ENCODE measurements around the gene PLXNB3.
A peak's percentile ranks its signal among the peaks of the same experiment; 100 is the strongest.
"Not testable (repeated sequence)": the region's sequence is repeated elsewhere in the genome, so short reads cannot be mapped to it uniquely, and the experiment has no call there.

The PLXNB3 gene

DNA sequence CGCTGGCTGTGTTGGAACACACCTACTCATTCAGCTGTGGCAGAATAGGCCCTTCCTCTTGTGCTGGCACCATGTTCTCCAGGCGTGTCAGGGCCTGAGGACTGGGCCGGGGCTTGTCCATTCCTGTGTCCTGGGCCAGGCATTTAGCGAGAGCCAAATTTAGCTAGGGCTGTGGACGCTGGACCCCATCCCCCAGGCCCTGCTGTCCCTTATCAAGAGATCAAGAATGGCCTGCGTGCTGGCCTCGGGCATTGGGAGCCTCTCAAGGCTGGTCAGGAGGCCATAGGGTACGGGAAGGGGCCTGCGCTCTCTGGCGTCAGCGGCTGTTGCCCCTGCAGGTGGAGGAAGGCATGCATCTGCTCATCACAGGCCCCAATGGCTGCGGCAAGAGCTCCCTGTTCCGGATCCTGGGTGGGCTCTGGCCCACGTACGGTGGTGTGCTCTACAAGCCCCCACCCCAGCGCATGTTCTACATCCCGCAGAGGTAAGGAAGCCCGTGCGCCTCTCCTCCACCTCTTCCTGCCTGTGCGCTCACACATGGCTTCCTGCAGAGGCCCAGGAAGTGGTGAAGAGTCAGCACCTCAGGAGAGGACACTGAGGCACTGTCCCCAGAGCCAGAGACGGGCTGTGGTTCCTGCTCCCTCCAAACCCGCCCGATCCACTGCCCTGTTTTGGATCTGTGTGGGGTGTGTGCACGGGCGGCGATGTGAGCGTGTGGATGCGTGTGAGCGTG, 24.1 kb upstream of the PLXNB3 start:
- ATAC-seq = peak; percentile 16; the same call in 2 of the 3 replicates
- TF ChIP-seq ZNF70 (CRISPR knock-in tag; IDR thresholded peaks at IDR 0.05) (no peak), ZC3H10 (CRISPR knock-in tag; IDR thresholded peaks at IDR 0.05) (no peak), SNAI2 (CRISPR knock-in tag; IDR thresholded peaks at IDR 0.05) (no peak), ARNTL (CRISPR knock-in tag; IDR thresholded peaks at IDR 0.05; ENCODE audit: borderline replicate concordance, low read depth) (no peak), ISL1 (CRISPR knock-in tag; IDR thresholded peaks at IDR 0.05) (no peak), PPARA (CRISPR knock-in tag; IDR thresholded peaks at IDR 0.05; ENCODE audit: borderline replicate concordance) (no peak), ZNF565 (CRISPR knock-in tag; conservative IDR thresholded peaks at IDR 0.05; ENCODE audit: low read depth) (no peak), ZNF8 (CRISPR knock-in tag; IDR thresholded peaks at IDR 0.05) (no peak), TOX (CRISPR knock-in tag; IDR thresholded peaks at IDR 0.05; ENCODE audit: borderline replicate concordance) (no peak), RARB (CRISPR knock-in tag; IDR thresholded peaks at IDR 0.05) (no peak), TCF4 (CRISPR knock-in tag; IDR thresholded peaks at IDR 0.05; ENCODE audit: borderline replicate concordance) (no peak), ZFP30 (CRISPR knock-in tag; IDR thresholded peaks at IDR 0.05) (no peak), BACH2 (CRISPR knock-in tag; IDR thresholded peaks at IDR 0.05; ENCODE audit: borderline replicate concordance) (no peak)
- TF ChIP-seq, protein P1, sequence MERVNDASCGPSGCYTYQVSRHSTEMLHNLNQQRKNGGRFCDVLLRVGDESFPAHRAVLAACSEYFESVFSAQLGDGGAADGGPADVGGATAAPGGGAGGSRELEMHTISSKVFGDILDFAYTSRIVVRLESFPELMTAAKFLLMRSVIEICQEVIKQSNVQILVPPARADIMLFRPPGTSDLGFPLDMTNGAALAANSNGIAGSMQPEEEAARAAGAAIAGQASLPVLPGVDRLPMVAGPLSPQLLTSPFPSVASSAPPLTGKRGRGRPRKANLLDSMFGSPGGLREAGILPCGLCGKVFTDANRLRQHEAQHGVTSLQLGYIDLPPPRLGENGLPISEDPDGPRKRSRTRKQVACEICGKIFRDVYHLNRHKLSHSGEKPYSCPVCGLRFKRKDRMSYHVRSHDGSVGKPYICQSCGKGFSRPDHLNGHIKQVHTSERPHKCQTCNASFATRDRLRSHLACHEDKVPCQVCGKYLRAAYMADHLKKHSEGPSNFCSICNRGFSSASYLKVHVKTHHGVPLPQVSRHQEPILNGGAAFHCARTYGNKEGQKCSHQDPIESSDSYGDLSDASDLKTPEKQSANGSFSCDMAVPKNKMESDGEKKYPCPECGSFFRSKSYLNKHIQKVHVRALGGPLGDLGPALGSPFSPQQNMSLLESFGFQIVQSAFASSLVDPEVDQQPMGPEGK (CRISPR knock-in tag; IDR thresholded peaks at IDR 0.05; ENCODE audit: borderline replicate concordance) = no peak
- TF ChIP-seq, protein P2, sequence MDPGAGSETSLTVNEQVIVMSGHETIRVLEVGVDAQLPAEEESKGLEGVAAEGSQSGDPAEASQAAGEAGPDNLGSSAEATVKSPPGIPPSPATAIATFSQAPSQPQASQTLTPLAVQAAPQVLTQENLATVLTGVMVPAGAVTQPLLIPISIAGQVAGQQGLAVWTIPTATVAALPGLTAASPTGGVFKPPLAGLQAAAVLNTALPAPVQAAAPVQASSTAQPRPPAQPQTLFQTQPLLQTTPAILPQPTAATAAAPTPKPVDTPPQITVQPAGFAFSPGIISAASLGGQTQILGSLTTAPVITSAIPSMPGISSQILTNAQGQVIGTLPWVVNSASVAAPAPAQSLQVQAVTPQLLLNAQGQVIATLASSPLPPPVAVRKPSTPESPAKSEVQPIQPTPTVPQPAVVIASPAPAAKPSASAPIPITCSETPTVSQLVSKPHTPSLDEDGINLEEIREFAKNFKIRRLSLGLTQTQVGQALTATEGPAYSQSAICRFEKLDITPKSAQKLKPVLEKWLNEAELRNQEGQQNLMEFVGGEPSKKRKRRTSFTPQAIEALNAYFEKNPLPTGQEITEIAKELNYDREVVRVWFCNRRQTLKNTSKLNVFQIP (CRISPR knock-in tag; IDR thresholded peaks at IDR 0.05; ENCODE audit: borderline replicate concordance, low read depth) = no peak
- TF ChIP-seq, protein P3, sequence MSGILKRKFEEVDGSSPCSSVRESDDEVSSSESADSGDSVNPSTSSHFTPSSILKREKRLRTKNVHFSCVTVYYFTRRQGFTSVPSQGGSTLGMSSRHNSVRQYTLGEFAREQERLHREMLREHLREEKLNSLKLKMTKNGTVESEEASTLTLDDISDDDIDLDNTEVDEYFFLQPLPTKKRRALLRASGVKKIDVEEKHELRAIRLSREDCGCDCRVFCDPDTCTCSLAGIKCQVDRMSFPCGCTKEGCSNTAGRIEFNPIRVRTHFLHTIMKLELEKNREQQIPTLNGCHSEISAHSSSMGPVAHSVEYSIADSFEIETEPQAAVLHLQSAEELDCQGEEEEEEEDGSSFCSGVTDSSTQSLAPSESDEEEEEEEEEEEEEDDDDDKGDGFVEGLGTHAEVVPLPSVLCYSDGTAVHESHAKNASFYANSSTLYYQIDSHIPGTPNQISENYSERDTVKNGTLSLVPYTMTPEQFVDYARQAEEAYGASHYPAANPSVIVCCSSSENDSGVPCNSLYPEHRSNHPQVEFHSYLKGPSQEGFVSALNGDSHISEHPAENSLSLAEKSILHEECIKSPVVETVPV (CRISPR knock-in tag; IDR thresholded peaks at IDR 0.05) = no peak

DNA sequence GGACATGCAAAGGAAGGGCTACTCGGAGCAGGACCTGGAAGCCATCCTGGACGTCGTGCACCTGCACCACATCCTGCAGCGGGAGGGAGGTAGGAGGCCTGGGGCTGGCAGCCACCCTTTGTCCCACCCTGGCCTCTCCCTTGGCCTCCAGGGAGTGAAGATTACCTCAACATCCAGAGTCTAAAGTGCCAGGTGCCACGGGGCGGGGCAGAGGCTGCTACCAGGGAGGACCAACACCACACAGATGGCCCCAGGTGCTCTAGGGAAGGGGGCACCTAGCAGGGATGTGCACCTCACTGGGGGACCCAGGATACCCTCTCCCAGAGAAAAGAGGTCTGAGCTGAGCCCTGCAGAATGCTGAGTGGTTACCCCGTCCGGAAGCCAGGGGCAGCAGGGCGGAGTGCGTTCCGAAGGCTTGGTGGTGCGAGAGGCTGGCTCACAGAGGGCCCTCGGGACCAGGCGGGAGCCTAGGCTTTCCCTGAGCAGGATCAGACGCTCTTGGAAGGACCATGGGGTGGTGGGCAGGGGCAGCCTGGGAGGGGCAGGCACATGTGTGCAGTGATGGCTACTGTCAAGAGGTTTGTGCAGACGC, 23.3 kb upstream of the PLXNB3 start:
- no peak for ATAC-seq
- no peak for TF ChIP-seq RARB (CRISPR knock-in tag; IDR thresholded peaks at IDR 0.05)
- no peak for TF ChIP-seq ZC3H10 (CRISPR knock-in tag; IDR thresholded peaks at IDR 0.05)
- no peak for TF ChIP-seq TCF4 (CRISPR knock-in tag; IDR thresholded peaks at IDR 0.05; ENCODE audit: borderline replicate concordance)
- no peak for TF ChIP-seq OSR1 (CRISPR knock-in tag; IDR thresholded peaks at IDR 0.05)
- no peak for TF ChIP-seq ZNF70 (CRISPR knock-in tag; IDR thresholded peaks at IDR 0.05)
- no peak for TF ChIP-seq SNAI2 (CRISPR knock-in tag; IDR thresholded peaks at IDR 0.05)
- no peak for TF ChIP-seq ZNF8 (CRISPR knock-in tag; IDR thresholded peaks at IDR 0.05)
- TF ChIP-seq, protein P4, sequence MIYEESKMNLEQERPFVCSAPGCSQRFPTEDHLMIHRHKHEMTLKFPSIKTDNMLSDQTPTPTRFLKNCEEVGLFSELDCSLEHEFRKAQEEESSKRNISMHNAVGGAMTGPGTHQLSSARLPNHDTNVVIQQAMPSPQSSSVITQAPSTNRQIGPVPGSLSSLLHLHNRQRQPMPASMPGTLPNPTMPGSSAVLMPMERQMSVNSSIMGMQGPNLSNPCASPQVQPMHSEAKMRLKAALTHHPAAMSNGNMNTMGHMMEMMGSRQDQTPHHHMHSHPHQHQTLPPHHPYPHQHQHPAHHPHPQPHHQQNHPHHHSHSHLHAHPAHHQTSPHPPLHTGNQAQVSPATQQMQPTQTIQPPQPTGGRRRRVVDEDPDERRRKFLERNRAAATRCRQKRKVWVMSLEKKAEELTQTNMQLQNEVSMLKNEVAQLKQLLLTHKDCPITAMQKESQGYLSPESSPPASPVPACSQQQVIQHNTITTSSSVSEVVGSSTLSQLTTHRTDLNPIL (CRISPR knock-in tag; IDR thresholded peaks at IDR 0.05; ENCODE audit: low read depth) = no peak
- no peak for TF ChIP-seq GLIS3 (CRISPR knock-in tag; IDR thresholded peaks at IDR 0.05)
- no peak for TF ChIP-seq ZNF565 (CRISPR knock-in tag; conservative IDR thresholded peaks at IDR 0.05; ENCODE audit: low read depth)
- TF ChIP-seq PPARA (CRISPR knock-in tag; IDR thresholded peaks at IDR 0.05; ENCODE audit: borderline replicate concordance) = no peak

DNA sequence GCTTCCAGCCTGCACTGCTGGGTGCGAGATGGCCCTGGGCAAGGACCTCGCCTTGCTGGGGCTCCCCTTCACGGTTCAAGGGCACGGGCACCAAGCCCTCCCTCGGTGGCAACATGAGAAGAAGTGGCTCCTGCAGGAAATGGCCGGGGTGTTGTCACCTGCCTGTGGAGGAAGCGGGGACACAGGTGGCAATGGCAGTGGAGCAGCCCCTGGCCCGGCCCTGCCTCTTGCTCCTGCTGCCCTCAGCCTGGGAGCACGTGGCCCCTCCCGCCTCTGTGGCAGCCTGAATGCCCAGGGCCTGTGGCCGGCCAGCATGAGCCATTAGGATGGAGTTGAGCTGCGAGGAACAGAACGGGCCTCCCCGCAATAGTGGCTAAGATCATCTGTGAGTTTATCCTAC, 22.6 kb upstream of the PLXNB3 start:
- ATAC-seq = no peak
- no peak for TF ChIP-seq TCF4 (CRISPR knock-in tag; IDR thresholded peaks at IDR 0.05; ENCODE audit: borderline replicate concordance)
- TF ChIP-seq ZC3H10 (CRISPR knock-in tag; IDR thresholded peaks at IDR 0.05) = no peak
- TF ChIP-seq, protein P5, sequence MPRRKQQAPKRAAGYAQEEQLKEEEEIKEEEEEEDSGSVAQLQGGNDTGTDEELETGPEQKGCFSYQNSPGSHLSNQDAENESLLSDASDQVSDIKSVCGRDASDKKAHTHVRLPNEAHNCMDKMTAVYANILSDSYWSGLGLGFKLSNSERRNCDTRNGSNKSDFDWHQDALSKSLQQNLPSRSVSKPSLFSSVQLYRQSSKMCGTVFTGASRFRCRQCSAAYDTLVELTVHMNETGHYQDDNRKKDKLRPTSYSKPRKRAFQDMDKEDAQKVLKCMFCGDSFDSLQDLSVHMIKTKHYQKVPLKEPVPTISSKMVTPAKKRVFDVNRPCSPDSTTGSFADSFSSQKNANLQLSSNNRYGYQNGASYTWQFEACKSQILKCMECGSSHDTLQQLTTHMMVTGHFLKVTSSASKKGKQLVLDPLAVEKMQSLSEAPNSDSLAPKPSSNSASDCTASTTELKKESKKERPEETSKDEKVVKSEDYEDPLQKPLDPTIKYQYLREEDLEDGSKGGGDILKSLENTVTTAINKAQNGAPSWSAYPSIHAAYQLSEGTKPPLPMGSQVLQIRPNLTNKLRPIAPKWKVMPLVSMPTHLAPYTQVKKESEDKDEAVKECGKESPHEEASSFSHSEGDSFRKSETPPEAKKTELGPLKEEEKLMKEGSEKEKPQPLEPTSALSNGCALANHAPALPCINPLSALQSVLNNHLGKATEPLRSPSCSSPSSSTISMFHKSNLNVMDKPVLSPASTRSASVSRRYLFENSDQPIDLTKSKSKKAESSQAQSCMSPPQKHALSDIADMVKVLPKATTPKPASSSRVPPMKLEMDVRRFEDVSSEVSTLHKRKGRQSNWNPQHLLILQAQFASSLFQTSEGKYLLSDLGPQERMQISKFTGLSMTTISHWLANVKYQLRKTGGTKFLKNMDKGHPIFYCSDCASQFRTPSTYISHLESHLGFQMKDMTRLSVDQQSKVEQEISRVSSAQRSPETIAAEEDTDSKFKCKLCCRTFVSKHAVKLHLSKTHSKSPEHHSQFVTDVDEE (CRISPR knock-in tag; IDR thresholded peaks at IDR 0.05) = no peak
- TF ChIP-seq ESRRG (CRISPR knock-in tag; IDR thresholded peaks at IDR 0.05) = no peak
- no peak for TF ChIP-seq ISL1 (CRISPR knock-in tag; IDR thresholded peaks at IDR 0.05)
- no peak for TF ChIP-seq GLIS3 (CRISPR knock-in tag; IDR thresholded peaks at IDR 0.05)

DNA sequence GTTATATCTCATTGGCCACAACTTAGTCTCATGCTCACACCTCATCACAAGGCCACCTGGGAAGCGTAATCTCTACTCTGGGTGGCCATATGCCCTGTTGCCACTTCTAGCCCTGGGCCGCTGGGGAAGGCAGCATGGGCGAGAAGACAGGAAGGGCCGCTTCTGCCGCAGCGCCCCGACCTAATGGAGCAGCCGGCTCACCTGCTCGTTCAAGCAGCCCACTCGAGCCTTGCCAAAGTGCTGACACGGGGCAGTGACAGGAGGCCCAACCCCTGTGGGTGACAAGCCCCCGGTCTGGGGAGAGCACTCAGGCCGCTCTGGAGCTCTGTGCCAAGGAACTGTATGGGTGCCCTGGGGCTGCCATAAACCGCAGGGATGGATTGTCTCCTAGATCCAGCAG, 21.9 kb upstream of the PLXNB3 start:
- not testable (repeated sequence) for ATAC-seq

DNA sequence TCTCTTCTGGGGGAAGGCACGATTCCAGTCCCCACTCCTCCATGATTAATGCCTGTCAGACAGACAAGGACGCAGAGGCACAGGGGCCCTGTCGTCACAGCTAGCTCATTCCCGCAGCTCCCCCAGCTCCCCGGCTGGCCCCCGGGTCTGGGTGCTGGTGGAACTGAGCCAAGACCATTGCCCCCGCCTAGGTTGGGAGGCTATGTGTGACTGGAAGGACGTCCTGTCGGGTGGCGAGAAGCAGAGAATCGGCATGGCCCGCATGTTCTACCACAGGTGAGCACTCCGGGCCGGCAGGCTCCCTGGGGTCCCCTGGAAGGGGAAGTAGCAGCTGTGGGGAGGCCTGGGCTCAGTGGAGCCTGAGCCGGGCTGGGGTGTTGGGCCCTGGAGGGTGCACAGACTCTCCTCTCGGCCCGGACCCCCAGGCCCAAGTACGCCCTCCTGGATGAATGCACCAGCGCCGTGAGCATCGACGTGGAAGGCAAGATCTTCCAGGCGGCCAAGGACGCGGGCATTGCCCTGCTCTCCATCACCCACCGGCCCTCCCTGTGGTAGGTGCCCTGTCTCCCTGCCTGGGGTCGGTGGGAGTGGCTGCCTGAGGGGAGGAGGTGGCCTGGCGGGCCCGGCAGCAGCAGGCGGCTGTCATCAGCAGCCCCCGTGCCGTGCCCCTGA, 21.1 kb upstream of the PLXNB3 start:
- not testable (repeated sequence) for ATAC-seq

DNA sequence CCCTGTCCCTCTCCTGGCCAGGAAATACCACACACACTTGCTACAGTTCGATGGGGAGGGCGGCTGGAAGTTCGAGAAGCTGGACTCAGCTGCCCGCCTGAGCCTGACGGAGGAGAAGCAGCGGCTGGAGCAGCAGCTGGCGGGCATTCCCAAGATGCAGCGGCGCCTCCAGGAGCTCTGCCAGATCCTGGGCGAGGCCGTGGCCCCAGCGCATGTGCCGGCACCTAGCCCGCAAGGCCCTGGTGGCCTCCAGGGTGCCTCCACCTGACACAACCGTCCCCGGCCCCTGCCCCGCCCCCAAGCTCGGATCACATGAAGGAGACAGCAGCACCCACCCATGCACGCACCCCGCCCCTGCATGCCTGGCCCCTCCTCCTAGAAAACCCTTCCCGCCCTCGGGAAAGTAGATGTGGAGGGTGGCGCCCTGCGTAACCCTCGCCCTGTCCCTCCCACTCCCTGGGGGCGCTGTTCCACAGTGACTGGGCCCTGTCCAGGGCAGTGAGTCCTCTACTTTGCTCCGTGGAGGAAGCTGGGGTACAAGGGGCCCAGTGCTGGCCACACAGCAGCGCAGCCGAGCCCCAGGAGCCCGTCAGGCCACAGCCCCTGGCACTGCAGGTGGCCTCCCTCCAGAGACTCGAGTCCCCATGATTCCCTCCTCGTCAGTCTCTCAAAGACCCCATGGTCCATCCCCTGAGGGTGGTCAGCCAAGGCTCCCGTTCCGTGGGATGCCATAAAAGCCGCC, 20.4 kb upstream of the PLXNB3 start:
- not testable (repeated sequence) for ATAC-seq
